AG09309 (cell line): Measurements from ENCODE around the gene KCNH8.

Experiments used
- DNase-seq: peaks from one replicate; pipeline ENCODE4 v3.0.0-alpha.2; 2010; ENCODE audit warnings: low read depth
- H3K4me3 ChIP-seq: 2 replicates; pipeline ENCODE4 v1.5.1; 2011; ENCODE audit warnings: mild to moderate bottlenecking, low read depth, low read length, moderate library complexity; ENCODE audit not compliant: control insufficient read depth
- CTCF ChIP-seq: IDR thresholded peaks from 2 replicates; pipeline ENCODE4 v1.5.1; 2011; ENCODE audit warnings: mild to moderate bottlenecking, low read depth, low read length, inconsistent platforms; ENCODE audit not compliant: insufficient read depth, control insufficient read depth; ENCODE audit errors: missing control alignments

Gene KCNH8

GRCh38 chr3:19384868-19385267 lies 236.6 kb downstream of the KCNH8 start:
- TF ChIP-seq CTCF, result no peak
- H3K4me3 ChIP-seq, result no peak overlapping the region
- DNase-seq, result no peak

- DNase-seq, result no peak
- no peak overlapping the region for H3K4me3 ChIP-seq
- TF ChIP-seq CTCF, result no peak
Observed at GRCh38 chr3:19392150-19392549, 243.8 kb downstream of the KCNH8 start.

GRCh38 chr3:19394946-19395345 lies 246.6 kb downstream of the KCNH8 start:
- DNase-seq, result no peak
- H3K4me3 ChIP-seq, result no peak overlapping the region
- TF ChIP-seq CTCF, result no peak

GRCh38 chr3:19396726-19397125 lies 248.4 kb downstream of the KCNH8 start:
- no peak overlapping the region for H3K4me3 ChIP-seq
- no peak for TF ChIP-seq CTCF
- no peak for DNase-seq

- DNase-seq, result no peak
- H3K4me3 ChIP-seq, result no peak overlapping the region
- no peak for TF ChIP-seq CTCF
Observed at GRCh38 chr3:19399356-19399755, 251.0 kb downstream of the KCNH8 start.

GRCh38 chr3:19399836-19400235 lies 251.5 kb downstream of the KCNH8 start:
- no peak for TF ChIP-seq CTCF
- DNase-seq, result no peak
- no peak overlapping the region for H3K4me3 ChIP-seq

- no peak for TF ChIP-seq CTCF
- H3K4me3 ChIP-seq, result no peak overlapping the region
- no peak for DNase-seq
Observed at GRCh38 chr3:19420159-19420558, 271.8 kb downstream of the KCNH8 start.
